ENCODE measurements around the gene SLC12A8. TPM values are rescaled to one million over a fixed set of nuclear protein-coding genes. Genes with fewer than 3 reads are reported as not detected.

The SLC12A8 gene
- polyA plus RNA-seq, 1 of the 3 experiments (the other 2 are of a cell fraction), result 7.5 TPM

DNA sequence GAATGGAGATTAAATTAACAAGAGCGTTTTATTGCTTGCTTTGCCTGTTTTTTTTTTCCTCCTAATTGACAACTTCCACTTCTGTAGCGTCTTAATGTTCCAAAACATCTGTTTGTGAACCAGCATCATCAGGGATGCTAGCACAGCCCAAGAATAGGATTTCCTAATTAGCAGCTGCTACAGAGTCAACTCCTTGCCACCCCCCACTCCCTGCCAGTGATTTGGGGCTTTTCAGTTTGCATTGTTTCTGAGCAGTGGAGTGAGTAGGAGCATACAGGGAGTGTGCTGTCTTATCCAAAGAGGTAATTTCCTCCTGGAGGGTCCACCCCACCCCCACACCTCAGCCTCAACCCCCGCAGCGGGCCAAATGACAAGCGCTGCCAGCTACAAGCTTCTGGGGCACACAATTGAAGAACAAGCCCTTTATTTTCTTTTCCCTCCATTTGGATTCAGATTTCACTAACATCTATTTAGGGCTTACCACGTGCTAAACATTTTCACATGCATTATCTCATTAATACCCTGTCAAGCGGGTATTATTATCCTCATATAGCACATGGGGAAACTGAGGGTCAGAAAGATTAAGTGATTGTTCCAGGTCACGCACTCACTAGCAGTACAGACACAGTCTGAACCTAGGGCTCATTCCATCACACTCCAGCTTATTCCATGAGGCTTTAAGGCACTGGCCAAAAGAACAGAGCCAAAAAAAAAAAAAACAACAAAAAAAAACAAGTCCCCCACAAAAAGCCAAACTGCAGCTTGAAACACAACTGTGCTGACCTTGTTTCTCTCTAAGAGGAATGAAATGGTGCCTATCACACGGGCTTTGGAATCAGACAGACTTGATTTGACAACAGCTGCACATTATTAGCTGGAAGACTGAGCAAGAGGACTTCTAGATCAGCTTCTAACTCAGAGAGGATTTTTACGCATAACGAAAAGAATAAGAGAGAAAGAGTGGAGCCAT lies 173.1 kb downstream of the SLC12A8 start:
- no peak overlapping the region for H3K4me2 ChIP-seq
- DNase-seq, result no peak
- no peaks in the 10 kb centered on the region for H3K9me2 ChIP-seq
- H3K4me3 ChIP-seq (ENCODE audit: low read depth in 2 of 2, low read length in 1 of 2), result no peak overlapping the region
- TF ChIP-seq, protein P1, sequence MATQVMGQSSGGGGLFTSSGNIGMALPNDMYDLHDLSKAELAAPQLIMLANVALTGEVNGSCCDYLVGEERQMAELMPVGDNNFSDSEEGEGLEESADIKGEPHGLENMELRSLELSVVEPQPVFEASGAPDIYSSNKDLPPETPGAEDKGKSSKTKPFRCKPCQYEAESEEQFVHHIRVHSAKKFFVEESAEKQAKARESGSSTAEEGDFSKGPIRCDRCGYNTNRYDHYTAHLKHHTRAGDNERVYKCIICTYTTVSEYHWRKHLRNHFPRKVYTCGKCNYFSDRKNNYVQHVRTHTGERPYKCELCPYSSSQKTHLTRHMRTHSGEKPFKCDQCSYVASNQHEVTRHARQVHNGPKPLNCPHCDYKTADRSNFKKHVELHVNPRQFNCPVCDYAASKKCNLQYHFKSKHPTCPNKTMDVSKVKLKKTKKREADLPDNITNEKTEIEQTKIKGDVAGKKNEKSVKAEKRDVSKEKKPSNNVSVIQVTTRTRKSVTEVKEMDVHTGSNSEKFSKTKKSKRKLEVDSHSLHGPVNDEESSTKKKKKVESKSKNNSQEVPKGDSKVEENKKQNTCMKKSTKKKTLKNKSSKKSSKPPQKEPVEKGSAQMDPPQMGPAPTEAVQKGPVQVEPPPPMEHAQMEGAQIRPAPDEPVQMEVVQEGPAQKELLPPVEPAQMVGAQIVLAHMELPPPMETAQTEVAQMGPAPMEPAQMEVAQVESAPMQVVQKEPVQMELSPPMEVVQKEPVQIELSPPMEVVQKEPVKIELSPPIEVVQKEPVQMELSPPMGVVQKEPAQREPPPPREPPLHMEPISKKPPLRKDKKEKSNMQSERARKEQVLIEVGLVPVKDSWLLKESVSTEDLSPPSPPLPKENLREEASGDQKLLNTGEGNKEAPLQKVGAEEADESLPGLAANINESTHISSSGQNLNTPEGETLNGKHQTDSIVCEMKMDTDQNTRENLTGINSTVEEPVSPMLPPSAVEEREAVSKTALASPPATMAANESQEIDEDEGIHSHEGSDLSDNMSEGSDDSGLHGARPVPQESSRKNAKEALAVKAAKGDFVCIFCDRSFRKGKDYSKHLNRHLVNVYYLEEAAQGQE (IDR thresholded peaks at IDR 0.05; ENCODE audit: low read depth, low read length), result no peak
- TF ChIP-seq CHD2 (IDR thresholded peaks at IDR 0.05; ENCODE audit: low read length, partially characterized antibody) (no peak), EP300 (IDR thresholded peaks at IDR 0.05; ENCODE audit: borderline replicate concordance in 1 of 2, low read depth in 1 of 2, low read length in 1 of 2) (no peak), RAD21 (IDR thresholded peaks at IDR 0.05; ENCODE audit: low read length) (no peak), GATA2 (CRISPR knock-in tag; IDR thresholded peaks at IDR 0.05) (no peak), NRF1 (IDR thresholded peaks at IDR 0.05; ENCODE audit: low read depth, low read length) (no peak), FOSL2 (IDR thresholded peaks at IDR 0.05; ENCODE audit: borderline replicate concordance, low read depth) (no peak), SMC3 (IDR thresholded peaks at IDR 0.05; ENCODE audit: low read depth, low read length) (no peak), RXRA (IDR thresholded peaks at IDR 0.05; ENCODE audit: borderline replicate concordance, low read depth) (no peak), MXI1 (IDR thresholded peaks at IDR 0.05; ENCODE audit: low read depth, low read length) (no peak), GABPA (IDR thresholded peaks at IDR 0.05; ENCODE audit: low read depth) (no peak), JUND (IDR thresholded peaks at IDR 0.05) (no peak), MEF2A (IDR thresholded peaks at IDR 0.05; ENCODE audit: borderline replicate concordance, low read depth) (no peak), TCF12 (IDR thresholded peaks at IDR 0.05) (no peak), MAX (IDR thresholded peaks at IDR 0.05; ENCODE audit: low read depth) (no peak), POLR2AphosphoS5 (IDR thresholded peaks at IDR 0.05; ENCODE audit: low read depth, low read length) (no peak), RFX5 (IDR thresholded peaks at IDR 0.05; ENCODE audit: low read length) (no peak)
- TF ChIP-seq, protein P2, sequence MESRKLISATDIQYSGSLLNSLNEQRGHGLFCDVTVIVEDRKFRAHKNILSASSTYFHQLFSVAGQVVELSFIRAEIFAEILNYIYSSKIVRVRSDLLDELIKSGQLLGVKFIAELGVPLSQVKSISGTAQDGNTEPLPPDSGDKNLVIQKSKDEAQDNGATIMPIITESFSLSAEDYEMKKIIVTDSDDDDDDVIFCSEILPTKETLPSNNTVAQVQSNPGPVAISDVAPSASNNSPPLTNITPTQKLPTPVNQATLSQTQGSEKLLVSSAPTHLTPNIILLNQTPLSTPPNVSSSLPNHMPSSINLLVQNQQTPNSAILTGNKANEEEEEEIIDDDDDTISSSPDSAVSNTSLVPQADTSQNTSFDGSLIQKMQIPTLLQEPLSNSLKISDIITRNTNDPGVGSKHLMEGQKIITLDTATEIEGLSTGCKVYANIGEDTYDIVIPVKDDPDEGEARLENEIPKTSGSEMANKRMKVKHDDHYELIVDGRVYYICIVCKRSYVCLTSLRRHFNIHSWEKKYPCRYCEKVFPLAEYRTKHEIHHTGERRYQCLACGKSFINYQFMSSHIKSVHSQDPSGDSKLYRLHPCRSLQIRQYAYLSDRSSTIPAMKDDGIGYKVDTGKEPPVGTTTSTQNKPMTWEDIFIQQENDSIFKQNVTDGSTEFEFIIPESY (IDR thresholded peaks at IDR 0.05; ENCODE audit: borderline replicate concordance, low read depth), result no peak
- H3K4me1 ChIP-seq (ENCODE audit: control insufficient read depth in 1 of 2, insufficient read depth in 2 of 2, low read depth in 1 of 2, low read length in 1 of 2), result peaks cover 30 to 31% of the 10 kb centered on the region in 2 experiments; a peak in 3 of 4 replicates
- WGBS (ENCODE audit: low lambda C conversion rate), result 89% methylated on average over 11 of the region's 11 CpGs
- H4K20me1 ChIP-seq (ENCODE audit: insufficient read depth), result peaks cover 59% of the 10 kb centered on the region
- CTCF ChIA-PET, result interaction anchor here (0.9 to 1.4 kb wide), 3 partner anchors 15 to 277 kb away, joined by 3 read pairs; no protein-coding TSS in a partner anchor
- H3F3A ChIP-seq (replicated peaks; ENCODE audit: insufficient read depth), result peaks cover 9% of the 10 kb centered on the region
- POLR2A ChIA-PET, result no interaction called here
- H3K79me2 ChIP-seq (ENCODE audit: insufficient read depth), result peaks cover 100% of the 10 kb centered on the region
- no peak overlapping the region; a peak in 1 of 4 replicates for H3K27ac ChIP-seq (ENCODE audit: low read depth in 2 of 2, low read length in 1 of 2)
- H3K36me3 ChIP-seq (replicated peaks in 1 of 2; ENCODE audit: control insufficient read depth in 1 of 2, insufficient read depth in 2 of 2, low read length in 1 of 2), result peaks cover 5 to 11% of the 10 kb centered on the region in 2 experiments
- no peak overlapping the region for H3K9ac ChIP-seq
- H2AFZ ChIP-seq (ENCODE audit: low read depth), result no peak overlapping the region
- no peaks in the 10 kb centered on the region for H3K27me3 ChIP-seq (ENCODE audit: insufficient read depth)
- H3K9me3 ChIP-seq, result peaks cover 13% of the 10 kb centered on the region; the same call in 1 of the 2 replicates

Data from SK-N-SH (cell line).